ENCODE data around the gene RELT.

RELT gene, protein sequence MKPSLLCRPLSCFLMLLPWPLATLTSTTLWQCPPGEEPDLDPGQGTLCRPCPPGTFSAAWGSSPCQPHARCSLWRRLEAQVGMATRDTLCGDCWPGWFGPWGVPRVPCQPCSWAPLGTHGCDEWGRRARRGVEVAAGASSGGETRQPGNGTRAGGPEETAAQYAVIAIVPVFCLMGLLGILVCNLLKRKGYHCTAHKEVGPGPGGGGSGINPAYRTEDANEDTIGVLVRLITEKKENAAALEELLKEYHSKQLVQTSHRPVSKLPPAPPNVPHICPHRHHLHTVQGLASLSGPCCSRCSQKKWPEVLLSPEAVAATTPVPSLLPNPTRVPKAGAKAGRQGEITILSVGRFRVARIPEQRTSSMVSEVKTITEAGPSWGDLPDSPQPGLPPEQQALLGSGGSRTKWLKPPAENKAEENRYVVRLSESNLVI

DNA sequence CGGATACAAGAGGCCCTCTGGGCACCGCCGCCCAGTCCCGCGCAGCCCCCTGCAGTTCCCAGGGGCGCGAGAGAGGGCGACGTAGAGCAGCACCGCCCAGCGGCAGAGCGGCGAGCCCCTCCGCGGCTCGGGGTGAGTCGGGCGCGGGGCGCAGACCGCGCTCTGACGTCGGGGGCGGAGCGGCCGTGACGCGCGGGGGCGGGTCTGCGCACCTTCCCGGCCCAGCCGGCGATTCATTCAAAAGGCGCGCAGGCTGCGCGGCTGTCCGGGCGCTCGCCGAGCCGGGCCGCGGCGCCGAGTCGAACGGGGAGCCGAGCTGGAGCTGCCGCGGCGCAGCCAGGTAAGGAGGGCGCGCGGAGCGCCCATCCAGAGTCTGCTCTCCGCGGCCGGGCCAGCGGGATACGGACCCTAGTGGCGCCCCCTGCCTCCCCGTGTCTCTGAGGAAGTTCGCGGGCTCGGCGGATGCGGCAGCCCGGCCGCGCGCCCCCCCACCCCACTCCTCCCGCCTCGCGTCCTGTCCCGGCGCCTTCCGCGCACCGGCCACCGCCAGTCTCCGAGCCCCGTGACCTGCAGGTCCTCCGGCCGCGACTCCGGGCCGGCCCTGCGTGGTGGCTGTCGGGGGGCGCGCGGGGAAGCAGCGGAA is at the start of gene RELT:
Gene RELT (plus strand): TSS at position 240 of the 643 bp plus-strand sequence. CDS start 12,738 bp downstream, outside the sequence.
- DNase-seq (ENCODE audit: low read depth in 1 of 2, low spot score in 1 of 2) = peak; percentile 87 to 97

DNA sequence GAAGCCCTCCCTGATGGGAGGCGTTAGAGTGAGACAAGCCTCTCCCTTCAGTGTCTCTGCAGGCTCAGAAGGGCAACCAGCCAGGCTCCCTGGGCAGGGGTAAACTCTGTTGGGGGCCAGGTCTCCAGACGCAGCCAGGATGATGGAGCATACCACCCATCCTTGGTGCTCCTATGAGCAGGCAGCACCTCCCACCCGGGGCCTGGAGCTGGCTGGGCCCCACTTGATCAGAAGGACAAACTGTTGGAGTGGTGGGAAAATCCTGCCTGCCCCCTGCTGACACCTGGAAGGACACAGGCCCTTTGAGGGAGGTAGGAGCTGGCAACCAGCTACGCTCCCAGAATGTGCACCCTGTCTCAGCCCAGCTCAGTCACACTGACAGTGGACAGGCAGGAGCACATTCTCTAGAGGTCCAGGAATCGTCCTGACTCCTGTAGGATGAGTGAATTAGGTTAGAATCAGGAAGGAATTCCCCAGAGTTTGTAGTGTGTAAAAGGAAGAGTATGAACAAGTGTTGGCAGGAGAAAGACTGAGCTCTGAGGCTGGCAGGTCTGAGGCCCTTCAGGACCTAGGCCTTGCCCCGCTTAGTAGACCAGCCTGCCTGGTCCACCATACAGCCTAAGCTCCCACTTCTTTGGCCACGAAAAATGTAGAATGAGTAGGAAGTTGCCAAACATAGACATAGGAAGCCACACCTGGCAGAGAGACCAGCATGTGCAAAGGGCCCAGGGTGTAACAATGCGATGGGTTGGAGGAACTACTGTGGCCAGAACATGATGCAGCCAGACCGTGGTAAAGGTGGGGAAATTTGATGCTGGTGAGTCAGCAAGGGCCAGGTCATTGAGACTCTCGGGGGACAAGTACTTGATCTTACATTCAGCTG is 49.0 kb upstream of the RELT start:
- no peak for DNase-seq (ENCODE audit: low read depth in 1 of 2, low spot score in 1 of 2)

DNA sequence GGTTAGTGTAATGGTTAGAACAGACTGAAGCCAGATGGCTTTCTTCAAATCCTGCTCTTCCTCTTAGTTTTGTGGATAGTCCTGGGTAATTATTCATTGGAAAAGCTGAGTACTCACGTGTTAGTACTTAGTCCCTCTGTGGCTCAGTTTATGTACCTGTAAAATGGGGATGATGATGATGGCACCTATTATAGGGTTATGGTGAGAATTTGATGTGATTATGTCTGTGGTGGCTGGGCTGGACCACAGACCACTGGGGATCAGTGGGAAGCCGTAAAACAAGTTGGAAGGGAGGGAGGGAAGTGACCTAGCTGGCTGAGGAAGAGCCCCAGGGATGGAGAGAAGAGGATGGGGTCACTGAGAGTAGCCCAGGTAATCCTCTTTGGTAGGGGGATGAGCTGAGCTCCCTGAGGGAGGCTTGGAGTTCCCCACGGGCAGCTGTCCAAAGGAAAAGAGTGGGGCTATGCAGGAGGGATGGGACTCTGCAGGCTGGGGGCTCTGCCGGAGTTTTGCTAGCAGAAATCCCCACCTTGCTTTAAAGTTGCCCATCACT is 48.3 kb upstream of the RELT start:
- DNase-seq (ENCODE audit: low read depth in 1 of 2, low spot score in 1 of 2) = no peak

DNA sequence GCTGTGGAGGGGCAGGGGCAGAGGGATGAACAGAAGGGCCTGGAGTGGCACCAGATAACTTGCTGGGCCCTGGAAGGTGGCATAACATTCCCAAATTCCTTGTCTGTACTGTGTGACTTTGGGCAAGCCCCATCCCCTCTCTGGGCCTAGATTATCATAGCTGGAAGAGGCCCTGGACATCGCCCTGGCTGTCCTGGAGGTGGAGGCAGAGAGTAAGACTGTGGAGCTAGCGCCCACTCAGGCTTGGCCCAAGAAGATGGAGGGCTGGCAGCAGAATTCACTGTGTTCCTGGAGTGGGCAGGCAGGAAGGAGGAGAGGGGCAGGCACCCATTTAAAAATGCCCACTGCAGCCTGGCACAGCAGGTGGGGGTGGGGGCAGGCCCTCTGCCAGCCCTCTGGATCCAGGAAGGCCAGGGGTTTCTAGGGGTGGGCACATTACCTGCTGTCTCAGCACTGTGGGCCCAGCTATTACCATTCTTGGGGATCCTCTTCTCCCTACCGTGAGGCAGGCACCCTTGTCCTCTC is 45.6 kb upstream of the RELT start:
- DNase-seq (ENCODE audit: low read depth in 1 of 2, low spot score in 1 of 2) = no peak

DNA sequence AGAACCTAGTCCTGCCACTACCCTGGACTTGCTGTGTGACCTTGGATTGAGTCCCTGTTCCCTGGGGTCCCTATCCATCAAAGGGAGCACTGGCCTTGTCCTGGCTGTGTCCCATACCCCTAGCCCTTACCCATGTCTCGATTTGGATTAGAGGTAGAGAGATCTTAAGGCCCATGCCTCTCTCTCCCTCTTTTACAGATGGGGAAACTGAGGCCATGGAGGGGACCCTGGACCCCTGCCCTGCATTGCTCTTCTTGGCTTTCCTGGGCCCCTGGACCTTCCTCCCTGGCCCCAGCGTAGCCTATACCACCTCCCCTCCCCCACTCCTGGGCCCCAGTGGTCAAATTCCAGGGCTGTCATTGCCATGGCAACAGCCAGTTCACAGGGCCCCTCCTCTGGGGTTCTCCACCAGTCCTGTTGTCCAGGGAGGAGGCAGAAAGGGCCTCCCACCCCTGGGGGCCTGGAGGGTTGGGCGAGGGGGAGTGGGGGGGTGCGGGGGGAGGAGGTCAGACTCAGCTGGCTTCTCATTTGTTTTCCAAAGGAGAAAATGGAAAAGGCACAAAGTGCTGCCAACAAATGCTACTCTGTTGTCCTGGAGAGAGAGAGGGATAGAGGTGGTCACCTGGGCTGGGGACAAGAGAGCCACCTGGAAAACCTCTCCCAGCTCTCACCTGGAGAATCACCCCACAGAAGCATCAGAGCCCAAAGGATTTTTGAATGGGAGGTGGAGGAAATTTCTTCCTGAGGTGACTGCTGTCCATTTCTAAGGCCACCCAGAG is 44.9 kb upstream of the RELT start:
- no peak for DNase-seq (ENCODE audit: low read depth in 1 of 2, low spot score in 1 of 2)

DNA sequence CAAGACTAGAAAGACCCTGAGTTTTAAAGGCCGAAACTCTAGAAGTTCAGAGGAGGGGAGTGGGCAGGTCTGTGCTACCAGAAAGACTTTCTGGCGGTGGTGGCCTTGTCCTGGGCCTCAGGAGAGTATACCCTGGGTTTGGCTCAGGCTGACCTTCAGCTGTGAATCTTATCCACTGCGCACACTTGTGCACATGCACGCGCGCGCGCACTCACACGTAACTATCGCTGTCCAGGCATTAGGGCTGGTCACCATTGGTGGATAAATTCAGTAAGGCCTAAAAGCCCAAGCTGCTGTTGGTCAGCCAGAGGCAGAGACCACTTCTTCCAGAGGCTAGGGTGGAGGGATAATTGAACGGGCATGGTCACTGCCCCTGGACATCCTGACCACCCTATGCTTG is 43.0 kb upstream of the RELT start:
- no peak for DNase-seq (ENCODE audit: low read depth in 1 of 2, low spot score in 1 of 2)

DNA sequence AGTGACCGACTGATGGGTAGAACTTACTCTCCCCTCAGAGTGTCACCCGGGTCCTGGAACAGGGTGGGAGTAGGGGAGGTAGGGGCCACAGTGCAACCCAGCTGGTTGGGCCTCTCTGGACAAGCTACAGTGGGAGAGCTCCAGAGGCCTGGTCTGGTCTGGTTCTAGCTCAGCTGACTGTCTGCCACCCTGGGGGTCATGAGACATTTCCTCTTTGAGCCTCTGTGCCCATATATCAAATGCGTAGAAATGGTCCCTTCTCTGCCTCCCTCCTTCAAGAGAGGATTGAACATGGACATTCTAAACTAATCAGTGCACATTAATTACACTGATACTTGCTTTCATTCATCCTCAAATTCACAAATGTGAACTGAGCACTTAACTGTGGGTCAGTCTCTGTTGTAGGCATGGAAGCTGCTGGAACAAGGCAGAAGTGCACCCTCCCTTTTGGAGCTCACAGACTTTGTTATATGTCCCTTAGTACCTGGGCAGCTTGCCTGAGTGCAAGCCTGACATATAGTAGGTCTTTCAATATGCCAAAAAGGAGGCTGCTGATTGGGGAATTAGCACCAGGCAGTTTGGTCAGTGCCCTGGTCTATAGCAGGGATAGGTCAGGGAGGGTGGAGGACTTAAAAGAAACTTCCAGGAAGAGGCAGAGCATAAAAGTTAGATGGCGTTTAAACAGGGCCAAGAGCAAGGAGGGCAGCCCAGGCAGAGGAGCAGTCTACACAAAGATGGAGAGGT is 42.4 kb upstream of the RELT start:
- DNase-seq (ENCODE audit: low read depth in 1 of 2, low spot score in 1 of 2) = no peak

DNA sequence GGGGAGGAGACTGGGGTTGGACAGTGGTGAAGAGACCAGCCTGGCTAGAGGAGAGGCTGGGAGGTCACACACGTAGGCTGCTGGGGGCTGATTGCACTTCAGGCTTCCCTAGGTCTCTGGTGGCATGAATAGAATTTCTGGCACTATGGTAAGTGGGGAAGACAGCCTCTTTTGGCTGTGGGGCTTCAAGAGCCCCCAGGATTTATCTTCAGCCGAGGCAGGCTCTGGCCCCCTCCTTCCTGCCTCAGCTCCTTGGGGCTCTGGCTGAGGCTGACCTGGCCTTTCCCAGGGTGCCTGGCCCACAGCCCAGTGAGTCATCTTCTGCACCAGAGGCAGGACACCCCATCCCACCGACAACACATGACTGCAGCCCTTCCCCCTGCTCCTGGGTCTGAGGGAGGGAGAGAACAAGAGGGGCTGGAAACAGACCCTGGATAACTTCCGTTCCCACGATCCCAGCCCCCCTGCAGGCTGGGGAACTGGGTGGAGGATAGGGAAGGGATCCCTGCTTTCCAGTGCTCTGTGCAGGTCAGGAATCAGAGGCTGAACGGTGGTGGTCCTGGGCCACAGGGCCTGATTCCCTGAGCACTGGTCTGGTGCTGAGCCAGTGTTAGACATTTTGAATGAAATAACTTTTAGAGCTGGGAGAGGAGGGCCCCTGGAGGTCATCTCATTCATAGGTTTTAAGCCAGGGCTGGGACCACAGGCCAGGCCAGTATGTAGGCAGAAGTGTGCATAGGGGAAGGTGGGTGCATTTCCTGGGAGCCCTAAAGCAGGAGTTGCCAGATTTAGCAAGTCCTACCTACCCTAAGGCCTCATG is 41.6 kb upstream of the RELT start:
- DNase-seq (ENCODE audit: low read depth in 1 of 2, low spot score in 1 of 2) = no peak

DNA sequence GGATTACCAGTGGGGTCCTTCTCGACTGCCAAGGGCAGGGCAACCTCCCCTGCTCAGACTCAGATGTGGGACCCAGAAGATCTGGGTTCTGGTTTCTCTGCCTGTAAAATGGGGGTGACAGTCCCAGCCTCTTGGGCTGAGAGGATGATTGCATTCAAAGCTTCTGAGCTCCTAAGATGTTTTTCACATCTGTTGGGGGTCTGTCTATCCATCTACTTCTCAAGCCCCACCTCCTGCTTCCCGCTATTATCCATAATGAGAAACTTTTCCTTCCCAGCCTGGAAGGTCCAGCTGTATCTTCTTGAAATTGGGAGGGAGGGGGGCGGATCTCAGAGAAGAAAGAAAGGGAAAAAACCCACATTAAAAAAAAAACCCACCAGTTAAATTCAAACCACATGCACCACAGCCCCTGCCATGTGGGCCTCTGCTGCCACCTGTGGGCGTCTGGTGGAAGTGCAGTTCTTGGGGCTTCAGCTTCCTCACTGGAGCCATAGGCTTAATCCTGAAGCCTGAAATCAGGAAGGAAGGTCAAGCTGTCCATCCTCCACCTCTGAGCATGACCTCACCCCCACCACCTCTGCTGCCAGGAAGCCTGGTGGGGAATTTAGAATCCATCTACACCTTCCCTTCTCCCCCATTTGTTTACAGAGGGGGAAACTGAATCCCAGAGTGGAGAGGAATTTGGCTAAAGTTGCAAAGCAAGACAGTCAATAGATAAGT is 40.8 kb upstream of the RELT start:
- DNase-seq (ENCODE audit: low read depth in 1 of 2, low spot score in 1 of 2) = peak; percentile 68 to 73

DNA sequence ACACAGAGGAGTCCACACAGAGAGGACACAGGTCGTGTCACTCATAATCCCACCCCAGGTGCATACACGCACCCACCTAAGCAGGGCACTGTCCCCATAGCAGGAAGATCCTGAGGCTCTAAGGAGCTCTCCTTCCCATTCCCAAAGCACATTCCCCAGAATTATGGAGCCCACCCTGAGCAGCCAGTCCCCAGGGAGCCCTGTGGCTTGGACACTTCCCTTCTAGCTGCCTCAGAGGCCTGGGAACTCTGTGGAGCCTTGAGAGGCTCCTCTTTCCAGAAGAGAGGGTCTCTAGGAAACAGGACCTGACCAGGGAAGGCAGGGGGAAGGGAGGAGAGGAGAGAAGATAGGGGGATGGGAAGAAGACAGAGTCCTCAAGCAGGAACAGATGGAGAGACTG is 38.4 kb upstream of the RELT start:
- DNase-seq (ENCODE audit: low read depth in 1 of 2, low spot score in 1 of 2) = no peak

DNA sequence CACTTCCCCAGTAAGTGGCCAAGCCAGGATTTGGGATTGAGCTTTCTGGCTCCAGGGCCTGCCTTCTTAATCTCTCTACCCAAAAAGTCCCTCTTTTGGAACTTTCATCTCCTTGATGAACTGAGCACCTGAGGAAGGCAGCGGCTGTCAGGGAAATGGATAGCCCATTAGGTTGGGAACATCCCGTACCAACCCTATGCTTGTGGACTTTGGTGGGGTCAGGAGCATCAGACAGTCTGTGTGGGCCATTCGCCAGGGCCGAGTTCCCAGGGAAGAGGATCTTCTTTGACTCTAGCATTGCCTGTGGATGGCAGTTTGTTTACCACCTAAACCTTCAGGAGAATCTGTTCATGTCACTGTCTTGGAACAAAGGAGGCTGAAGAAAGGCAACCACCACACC is 37.9 kb upstream of the RELT start:
- DNase-seq (ENCODE audit: low read depth in 1 of 2, low spot score in 1 of 2) = no peak

DNA sequence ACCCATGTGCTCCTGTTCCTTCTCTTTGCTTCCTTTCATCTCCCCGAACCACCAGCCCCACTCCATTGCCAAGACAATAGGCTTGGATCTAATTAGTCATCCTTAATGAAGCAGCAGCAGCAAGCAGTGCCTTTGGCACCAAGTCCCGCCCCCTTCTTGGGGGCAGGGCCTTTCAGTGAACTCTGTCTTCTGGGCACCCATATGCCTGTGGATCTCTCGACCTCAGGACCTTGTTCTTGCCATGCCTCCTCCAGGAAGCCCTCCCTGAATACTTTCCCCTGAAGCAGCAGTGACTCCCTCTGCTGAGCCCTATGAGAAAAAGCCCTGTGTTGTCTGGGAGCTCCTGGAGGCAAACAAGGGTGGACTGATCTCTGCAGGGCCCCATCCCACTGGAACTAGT is 36.0 kb upstream of the RELT start:
- DNase-seq (ENCODE audit: low read depth in 1 of 2, low spot score in 1 of 2) = no peak

DNA sequence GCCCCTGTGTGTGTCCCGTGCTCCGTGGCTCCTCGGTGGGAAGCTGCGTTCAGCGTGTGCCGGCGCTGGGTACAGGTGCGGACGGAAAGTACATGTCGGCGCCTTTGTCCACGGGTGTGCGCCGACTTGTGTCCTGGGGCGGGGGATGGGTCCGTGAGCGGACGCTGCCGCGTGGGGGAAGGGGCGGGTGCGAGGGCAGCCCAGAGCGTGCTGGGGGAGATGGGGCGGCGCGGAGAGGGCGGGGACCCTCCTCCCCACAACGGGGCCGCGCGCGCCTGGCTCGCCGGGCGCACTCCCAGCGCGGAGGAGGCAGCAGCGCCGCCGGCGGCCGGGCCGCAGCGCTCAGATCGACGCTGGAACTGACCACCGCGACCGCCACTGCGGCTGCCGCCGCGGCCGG is 33.6 kb upstream of the RELT start:
- no peak for DNase-seq (ENCODE audit: low read depth in 1 of 2, low spot score in 1 of 2)

DNA sequence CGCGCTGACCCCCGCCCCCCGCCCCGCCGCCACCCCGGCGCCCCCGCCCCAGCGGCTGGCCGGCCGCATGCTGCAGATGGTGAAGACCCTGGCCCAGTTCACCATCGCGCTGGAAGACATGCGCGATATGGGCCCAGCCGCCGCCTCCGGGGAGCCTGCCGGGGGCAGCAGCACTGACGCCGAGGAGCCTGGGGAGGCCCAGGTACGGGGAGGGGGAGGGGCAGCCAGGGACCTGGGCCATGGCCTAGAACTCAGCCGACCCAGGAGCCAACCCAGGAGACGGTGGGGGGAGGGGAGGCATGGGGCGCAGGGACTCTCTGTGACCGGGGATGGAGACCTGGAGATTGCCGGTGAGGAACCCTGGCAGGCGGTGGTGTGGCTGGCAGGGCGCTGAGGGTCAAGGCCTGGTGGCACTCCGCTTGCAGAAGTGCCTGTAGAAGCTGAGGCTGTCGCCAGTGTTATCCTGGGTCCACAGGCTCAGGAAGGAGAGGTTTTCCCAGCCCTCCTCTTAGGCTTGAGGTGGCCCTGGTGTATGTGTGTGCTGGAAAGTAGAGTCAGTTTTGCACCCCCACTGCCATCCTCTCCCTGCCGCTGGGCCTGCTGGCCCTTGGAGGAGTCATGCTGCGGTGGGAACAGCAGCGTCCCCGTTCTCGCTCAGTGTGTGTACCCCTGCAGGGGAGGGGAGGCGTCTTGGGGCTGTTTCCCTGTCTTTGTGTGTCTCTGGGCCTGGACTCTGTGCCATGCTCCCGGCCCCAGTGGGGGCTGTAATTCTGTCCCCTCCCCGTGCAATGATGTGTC is 32.9 kb upstream of the RELT start:
- DNase-seq (ENCODE audit: low read depth in 1 of 2, low spot score in 1 of 2) = no peak

DNA sequence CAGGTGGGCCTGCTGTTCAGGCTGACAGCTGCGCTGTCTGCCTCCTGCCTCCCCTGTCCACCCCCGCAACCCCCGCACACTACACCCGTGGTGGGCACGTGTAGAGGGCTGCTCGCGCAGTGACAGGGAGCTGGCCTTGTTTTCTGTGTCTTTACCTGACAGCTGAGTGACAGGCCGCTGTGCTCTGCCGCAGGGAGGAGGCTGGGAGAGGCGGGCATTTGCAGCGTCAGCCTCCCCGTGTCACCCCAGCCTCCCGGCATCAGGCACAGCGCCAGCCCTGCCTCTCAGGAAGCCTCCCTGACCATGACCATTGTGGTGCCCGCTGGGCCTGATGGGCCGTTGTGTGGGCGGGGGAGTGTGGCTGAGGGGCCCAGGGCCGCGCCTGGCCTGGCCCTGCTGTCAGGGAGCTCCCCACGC is 32.0 kb upstream of the RELT start:
- DNase-seq (ENCODE audit: low read depth in 1 of 2, low spot score in 1 of 2) = no peak

DNA sequence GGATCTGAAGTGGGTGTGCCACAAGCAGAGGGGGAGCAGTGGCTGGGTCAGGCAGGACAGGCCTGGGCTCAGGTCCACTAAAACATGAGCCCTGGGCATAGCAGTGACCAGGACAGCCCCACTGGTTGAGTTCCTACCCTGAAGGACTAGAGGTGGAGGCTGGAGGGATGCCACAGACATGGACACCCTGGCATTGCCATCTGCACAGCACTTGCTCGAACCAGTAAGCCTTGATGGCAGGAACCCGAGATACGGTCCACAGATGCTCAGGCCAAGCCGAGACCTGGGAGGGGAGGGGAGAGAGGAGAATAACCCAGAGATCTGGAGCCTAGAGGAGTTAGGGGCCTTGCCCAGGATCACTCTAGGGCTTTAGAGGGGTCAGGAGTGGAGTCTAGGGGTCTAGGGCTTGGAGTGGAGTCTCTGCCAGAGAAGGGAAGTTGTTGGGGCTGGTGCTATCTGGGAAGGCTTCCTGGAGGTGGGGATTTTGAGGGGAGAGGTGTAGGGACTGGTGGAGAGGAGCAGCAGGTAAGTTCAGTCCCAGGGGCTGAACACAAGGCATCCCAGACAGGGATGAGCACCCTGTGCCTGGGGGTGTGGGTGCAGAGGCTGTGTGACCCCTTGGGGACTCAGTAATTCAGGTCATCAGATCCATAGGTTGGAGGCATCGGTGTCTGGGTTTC is 30.6 kb upstream of the RELT start:
- no peak for DNase-seq (ENCODE audit: low read depth in 1 of 2, low spot score in 1 of 2)

Measured in activated CD4-positive, alpha-beta T cell treated with anti-CD3 and anti-CD28 coated beads, Interleukin-2, amount 50 U/mL, for 24 hours (primary cell).